Stimulated activated CD4-positive, alpha-beta T cell treated with anti-CD3 and anti-CD28 coated beads, Interleukin-12 subunit alpha, Interleukin-12 subunit beta, amount 100 ng/mL, for 24 hours (primary cell): ENCODE measurements around the gene RSPH6A.

ENCODE experiments used
- DNase-seq, 2 experiments: peaks; one replicate each; pipeline ENCODE4 v3.0.0-alpha.2; 2020; ENCODE audit warnings: low read depth in 2 of 2

Gene RSPH6A

GRCh38 chr19:45825917-45826893, 11.1 kb upstream of the RSPH6A start:
- no peak for DNase-seq

GRCh38 chr19:45825263-45825605, 10.1 kb upstream of the RSPH6A start:
- no peak for DNase-seq

GRCh38 chr19:45824531-45825262, 9.6 kb upstream of the RSPH6A start:
- DNase-seq: no peak

DNA sequence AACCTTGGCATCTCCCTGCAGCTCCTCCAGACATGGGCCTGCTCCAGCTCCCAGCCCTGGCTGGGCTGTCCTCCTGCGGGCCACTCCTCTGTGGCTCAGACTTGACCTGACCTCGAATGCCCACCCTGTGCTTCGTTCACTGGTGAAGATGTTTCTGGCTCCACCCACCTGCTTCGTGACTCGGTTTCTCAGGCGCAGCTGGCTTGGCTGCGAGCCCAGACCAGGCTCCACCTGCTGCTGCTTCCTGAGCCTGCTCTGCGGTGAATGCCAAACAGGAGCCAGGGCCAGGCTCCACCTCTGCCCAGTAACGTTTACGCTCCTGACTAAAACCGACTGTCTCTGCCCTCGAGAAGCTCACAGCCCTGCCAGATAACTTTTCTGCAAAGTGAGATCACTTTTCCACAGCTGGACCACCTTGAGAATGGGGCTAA, 8.9 kb upstream of the RSPH6A start:
- no peak for DNase-seq

GRCh38 chr19:45823182-45823581, 8.1 kb upstream of the RSPH6A start:
- DNase-seq: no peak

DNA sequence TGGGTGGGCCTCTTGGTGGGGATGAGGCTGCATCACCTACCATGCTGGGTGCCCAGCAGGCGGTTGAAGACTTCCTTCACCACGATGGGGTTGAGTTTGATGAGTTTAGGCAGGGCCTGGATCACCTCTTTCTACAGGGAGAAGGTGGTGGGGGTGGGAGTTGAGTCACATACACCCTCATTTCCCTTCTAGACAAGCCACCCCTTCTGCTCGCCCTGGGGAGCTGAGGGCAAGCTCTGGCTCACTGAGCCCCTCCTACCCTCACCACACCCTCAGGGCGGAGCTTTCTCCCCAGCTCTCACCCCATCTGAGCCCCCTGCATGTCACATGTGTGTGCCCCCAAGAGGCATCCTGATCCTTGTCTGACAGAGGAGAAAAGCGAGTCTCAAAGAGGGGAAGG, 7.6 kb upstream of the RSPH6A start:
- DNase-seq: no peak

GRCh38 chr19:45821570-45821969, 6.5 kb upstream of the RSPH6A start:
- DNase-seq: no peak

- DNase-seq: no peak
Observed at GRCh38 chr19:45821103-45821521, 6.0 kb upstream of the RSPH6A start.

DNA sequence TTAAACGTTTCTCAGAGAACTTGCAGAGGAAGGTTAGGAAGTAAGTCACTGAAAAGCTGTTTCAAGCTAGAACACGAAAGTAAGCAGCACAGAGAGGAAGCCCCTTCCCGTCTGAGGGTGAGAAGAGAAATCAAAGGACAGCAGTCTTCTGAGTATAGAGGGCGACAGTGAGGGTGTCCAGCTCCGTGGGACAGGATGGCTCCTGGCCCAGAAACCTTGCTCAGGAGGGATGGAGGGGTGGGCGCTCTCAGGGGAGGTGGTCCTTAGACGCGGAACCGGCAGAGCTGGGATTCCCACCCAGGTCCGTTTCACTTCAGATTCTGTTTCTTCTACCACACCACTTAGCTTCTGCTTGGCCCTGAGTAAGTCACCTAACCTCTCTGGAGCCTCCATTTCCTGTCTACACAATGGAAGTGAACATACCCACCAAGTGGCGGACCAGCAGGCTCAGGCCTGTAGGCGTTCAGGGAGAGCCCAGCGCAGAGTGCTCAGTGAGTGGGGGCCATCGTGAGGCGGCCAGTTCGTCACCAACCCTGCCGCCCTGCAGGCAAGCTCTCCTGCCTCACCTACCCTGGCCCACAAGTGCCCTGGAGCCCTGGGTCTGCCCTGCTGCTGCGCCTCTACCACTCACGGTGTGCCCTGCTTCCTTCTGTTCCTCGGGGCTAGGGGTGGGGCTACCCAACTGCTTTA, 5.5 kb upstream of the RSPH6A start:
- no peak for DNase-seq

DNA sequence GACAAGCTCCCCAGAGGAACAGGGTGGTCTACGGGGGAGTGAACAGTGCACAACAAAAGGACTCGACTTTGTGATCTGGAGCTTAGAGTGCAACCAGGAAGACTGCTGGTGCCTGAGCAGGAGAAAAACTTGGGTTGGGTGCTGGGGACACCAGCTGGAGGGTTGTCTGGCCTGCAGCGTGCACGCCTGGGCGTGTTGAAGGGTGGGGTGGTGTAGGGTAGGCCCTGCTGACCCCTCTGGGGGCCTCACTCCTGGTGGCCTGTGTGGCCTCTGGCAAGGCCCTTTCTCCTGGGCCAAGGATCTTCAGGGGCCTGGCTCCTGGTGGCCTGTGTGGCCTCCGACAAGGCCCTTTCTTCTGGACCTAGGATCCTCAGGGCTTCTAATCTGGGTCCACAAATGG, 4.7 kb upstream of the RSPH6A start:
- DNase-seq: no peak

- no peak for DNase-seq
Observed at GRCh38 chr19:45817725-45818301, 2.7 kb upstream of the RSPH6A start.

DNA sequence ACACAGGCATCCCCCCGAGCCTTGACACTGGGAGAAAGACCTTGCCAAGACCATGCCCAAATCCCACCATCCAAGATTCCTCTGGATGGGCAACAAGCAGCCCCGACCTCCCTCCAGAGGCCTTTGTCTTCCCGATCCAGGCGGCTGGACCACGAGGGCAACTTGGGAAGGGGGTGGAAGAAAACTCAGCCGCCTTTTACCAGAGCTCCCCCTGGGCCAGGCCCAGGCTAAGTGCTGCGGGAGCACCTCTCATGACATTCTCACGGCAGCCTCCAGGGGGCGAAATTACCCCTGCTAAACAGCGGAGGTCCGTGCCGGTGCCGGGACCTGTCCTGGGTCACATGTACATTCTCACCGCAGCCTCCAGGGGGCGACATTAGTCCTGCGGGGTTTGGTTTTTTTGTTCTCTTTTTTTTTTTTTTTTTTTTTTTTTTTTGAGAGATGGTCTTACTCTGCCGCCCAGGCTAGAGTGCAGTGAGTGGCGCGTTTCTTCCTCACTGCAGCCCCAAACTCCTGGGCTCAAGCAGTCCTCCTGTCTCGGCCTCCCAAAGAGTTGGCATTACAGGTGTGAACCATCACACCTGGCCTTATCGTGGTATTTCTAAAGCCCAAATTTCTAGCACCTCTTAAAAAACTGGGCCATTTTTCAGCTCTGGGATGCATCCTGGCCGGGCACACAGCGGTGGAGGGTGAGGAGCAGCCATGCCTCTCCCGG, 2.1 kb upstream of the RSPH6A start:
- peak; percentile 91 to 98 for DNase-seq

- no peak for DNase-seq
Observed at GRCh38 chr19:45816236-45817009, 1.3 kb upstream of the RSPH6A start.

DNA sequence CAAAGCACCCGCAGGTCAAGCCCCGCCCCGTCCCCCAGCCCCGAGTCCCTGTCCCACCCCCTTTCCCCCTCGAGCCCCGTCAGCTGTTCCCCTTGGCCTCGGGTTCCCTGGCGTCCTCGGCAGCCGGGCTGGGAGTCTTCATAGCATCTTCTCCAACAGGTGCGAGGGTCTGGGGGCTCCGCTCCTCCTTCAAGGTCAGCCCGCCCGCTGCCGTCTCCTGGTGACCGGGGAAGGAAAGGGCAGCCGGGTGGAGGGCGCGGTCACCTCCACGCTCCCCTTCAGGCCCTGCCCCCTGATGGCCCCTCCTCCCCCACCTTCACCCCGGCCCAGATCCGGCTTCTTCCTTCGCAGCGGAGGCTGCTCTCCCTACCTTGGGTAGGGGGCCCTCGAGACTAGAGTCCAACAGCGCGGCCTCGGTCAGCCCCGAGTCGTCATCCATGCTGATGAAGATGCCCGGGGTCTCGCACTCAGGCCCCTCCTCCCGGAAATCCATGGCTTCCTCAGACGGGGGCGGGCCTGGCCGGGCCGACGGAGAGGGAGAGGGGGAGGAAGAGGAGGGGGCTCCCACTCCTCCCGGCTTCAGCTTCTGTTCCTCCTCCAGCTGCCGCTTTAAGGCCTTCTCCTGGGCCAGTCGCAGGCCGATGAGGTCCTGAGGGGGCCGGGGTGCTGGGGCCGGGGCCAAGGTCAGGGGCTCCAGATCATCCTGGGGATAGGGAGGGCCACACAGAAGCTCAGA, 541 bp upstream of the RSPH6A start:
- DNase-seq: no peak

DNA sequence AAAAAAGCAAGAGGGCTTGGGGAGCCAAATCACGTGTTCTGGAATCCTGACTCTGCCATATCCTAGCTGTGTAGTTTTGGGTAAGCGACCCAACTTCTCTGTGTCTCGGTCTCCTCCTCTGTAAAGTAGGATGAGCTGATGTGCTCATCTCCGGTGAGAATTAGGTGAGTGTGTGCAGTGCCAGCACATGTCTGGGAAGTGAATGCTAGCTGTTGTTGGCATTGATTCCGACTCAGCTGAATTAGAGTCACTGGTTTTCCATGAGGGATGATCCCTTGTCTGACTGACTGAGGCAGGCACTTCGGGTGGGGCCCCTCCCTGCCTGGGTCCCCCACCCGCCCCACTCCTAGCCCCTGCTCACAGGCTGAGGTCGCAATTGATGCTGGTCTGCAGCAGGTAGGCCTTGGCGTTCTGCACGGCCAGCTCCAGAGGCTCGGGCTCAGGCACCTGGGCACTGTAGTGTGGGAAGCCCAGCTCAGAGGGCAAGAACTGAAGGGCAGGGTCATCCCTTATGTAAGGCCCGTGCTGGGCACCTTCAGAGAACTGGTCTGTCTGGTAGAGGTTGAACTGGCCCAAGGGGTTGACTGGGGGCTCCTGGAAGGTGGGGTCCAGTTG, 835 bp downstream of the RSPH6A start:
- no peak for DNase-seq

- no peak for DNase-seq
Observed at GRCh38 chr19:45812297-45812696, 2.8 kb downstream of the RSPH6A start.

- DNase-seq: no peak
Observed at GRCh38 chr19:45809643-45810159, 5.4 kb downstream of the RSPH6A start.

DNA sequence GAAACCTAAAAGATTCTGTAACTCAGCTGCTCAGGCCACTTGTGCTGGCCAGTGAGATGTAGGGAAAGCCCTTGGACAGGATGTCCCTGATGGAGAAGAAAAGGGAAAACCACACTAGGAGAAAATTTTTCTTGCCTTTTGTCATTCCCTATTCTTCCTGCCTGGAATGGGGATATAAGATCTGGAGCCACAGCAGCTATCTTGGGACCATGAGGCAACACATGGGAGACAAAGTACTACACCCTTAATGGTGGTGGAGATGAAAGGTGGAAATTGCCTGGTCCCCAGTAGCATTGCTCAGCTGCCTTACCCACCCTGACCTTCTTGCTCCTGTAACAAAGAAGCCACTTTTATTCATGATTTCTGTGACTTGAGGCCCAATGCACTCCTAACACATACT, 9.4 kb downstream of the RSPH6A start:
- no peak for DNase-seq

- no peak for DNase-seq
Observed at GRCh38 chr19:45804959-45805230, 10.2 kb downstream of the RSPH6A start.
